GM13976 (cell line): ENCODE results near the gene CDKN2B-AS1.
A peak's percentile ranks its signal among the peaks of the same experiment; 100 is the strongest.
"Not testable (repeated sequence)": the region's sequence is repeated elsewhere in the genome, so short reads cannot be mapped to it uniquely, and the experiment has no call there.

Experiments used
- DNase-seq: peaks from one replicate; pipeline ENCODE4 v3.0.0; 2012; ENCODE audit warnings: low spot score
- in situ Hi-C: fragments of 300-500 bp; cut with MboI; formaldehyde crosslinking; loops from one replicate; pipeline ENCODE4 v1.12.0; 2022; ENCODE audit warnings: low sequenced_read_pairs, mixed read lengths, inconsistent platforms; ENCODE audit not compliant: unreplicated experiment
- TF ChIP-seq, protein P1 (sequence below): IDR thresholded peaks from 2 replicates; pipeline ENCODE4 v1.5.1; 2012; ENCODE audit warnings: borderline replicate concordance, mild to moderate bottlenecking; ENCODE audit not compliant: insufficient read depth; ENCODE audit errors: extremely low read depth, missing control alignments, control extremely low read depth

CDKN2B-AS1 gene

DNA sequence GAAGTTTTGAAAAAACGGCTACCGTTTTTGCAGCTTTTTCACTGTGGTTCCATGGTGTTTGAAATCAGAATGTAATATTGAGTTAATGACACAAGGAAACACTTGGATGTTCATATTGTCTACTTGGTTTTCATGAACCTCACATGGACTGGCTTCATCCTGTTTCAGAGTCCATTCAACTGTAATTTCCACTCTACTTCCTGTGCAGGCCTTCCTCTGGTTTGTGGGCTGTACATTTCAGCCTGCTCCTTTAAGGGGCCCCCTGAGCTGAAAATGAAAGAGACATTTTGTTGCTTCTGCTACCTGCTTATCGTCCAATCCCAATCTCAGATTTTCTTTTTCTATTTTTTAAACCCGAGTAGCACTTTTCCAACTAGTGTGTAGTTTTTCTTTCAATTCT is 56.3 kb downstream of the CDKN2B-AS1 start:
- DNase-seq = no peak
- in situ Hi-C loops = no loop called here

DNA sequence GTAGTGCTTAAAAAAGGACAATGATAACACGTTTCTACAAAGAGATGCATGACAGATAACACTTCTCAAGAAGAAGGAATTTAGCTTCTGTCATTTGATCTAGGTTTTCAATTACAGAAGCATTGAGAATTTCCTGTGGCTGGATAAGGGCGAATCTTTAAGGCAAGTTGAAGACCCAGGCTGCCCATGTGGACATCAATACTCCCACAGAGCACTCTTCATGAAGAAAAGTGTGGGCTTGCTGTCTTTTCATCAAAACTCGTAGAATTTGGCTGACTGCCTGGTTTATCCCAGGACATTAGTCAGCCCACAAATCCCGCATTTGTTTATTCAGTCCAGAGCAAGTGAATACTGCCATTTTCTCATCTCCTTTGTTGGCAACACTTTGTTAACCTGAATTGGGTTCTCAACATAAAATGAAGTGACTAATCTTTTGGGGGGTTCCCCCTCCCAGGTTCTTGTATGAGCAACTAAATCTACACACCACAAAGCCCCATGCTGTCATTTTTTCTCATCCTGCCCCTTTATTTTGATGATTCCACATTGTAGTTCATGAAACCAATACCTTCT is 57.9 kb downstream of the CDKN2B-AS1 start:
- TF ChIP-seq, protein P1, sequence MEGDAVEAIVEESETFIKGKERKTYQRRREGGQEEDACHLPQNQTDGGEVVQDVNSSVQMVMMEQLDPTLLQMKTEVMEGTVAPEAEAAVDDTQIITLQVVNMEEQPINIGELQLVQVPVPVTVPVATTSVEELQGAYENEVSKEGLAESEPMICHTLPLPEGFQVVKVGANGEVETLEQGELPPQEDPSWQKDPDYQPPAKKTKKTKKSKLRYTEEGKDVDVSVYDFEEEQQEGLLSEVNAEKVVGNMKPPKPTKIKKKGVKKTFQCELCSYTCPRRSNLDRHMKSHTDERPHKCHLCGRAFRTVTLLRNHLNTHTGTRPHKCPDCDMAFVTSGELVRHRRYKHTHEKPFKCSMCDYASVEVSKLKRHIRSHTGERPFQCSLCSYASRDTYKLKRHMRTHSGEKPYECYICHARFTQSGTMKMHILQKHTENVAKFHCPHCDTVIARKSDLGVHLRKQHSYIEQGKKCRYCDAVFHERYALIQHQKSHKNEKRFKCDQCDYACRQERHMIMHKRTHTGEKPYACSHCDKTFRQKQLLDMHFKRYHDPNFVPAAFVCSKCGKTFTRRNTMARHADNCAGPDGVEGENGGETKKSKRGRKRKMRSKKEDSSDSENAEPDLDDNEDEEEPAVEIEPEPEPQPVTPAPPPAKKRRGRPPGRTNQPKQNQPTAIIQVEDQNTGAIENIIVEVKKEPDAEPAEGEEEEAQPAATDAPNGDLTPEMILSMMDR = no peak
- in situ Hi-C loops = no loop called here
- DNase-seq = peak; percentile 19

More for the DNA sequence above, 56.3 kb downstream of the CDKN2B-AS1 start:
- TF ChIP-seq, protein P1 = no peak

DNA sequence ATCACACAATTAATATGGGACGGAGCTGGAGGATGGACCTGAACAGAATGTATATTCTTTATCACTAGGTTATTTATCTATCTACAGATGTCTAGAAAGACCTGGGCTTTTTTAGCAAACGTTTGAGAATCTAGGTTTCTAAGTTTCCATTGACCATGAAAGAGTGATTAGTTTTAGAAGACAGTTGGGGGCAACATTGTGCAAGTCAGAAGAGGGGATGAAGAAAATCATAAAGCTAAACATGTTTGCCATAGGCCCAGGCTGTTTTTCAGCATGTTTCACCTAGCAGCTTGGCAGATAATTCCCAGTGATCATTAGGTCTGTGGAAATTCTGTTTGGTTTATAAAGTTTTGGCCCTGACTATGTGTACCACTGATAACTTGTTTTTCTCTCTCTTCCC is 58.6 kb downstream of the CDKN2B-AS1 start:
- no peak for DNase-seq
- in situ Hi-C loops = no loop called here
- TF ChIP-seq, protein P1 = no peak

DNA sequence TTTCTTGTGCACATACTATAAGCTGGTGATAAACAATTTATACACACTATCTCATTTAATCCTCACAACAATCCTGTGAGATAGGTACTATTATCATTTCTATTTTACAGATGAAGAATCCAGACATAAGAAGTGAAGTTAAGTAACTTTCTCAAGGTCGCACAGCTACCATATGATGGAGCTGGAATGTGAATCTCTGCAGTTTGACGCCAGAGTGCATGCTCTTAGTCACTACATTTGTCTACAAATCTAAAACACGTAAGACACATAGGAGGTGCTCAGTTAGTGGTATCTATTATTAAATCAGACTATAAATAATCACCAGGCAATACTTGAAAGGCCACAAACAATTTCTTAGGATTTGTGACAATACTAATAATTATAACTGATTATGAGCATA is 59.5 kb downstream of the CDKN2B-AS1 start:
- in situ Hi-C loops = no loop called here
- no peak for DNase-seq
- TF ChIP-seq, protein P1 = no peak

DNA sequence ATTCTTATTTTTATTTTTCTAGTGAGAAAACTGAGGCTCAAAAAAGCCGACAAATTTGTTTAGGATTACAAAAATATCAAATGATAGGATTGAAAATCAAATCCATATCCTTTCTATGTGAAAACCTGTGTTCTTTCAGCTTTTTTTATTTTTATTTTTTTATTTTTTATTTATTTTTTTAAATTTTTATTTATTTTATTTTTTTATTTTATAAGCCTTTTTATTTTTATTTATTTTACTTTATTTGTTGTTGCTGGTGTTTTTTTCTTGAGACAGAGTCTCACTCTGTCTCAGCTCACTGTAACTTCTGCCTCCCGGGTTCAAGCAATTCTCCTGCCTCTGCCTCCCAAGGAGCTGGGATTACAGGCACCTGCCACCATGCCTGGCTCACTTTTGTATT is 59.9 kb downstream of the CDKN2B-AS1 start:
- in situ Hi-C loops = no loop called here
- TF ChIP-seq, protein P1 = no peak
- DNase-seq = no peak

DNA sequence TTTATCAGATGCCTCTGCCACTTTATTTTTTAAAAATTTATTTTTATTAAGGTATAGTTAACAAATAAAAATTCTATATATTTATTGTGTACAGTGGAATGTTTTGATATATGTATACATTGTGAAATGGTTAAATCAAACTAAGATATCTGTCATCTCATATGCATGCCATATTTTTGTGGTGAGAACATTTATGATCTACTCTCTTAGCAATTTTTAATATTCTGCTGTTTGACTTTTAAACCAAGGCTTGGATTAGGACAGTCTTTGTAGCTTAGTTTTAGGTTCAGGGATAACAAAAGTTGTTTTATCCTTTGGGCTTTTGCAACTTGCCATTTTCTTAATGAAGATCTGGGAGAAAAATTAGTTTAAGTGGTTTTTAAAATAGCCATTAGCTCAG is 60.5 kb downstream of the CDKN2B-AS1 start:
- TF ChIP-seq, protein P1 = no peak

DNA sequence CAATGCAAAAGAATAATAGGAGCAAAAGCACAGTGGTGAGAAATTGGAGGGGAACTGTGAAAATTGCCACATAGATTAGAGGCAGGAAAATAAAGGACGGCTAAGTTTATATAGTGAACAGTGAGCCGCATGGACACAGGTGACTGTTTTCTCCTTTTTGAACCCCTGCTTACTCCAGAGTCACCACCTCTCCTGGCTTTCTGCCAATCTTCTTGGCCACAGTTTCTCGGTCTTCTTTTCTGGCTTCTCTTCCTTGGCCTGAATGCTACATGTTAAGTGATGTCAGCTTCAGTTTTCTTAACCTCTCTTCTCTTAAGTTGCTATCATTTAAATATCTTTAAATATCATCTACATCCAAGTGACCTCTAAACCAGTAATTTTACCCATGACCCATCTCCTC is 61.8 kb downstream of the CDKN2B-AS1 start:
- no peak for DNase-seq
- TF ChIP-seq, protein P1 = no peak
- in situ Hi-C loops = no loop called here

More for the DNA sequence above, 60.5 kb downstream of the CDKN2B-AS1 start:
- DNase-seq = no peak
- in situ Hi-C loops = no loop called here

DNA sequence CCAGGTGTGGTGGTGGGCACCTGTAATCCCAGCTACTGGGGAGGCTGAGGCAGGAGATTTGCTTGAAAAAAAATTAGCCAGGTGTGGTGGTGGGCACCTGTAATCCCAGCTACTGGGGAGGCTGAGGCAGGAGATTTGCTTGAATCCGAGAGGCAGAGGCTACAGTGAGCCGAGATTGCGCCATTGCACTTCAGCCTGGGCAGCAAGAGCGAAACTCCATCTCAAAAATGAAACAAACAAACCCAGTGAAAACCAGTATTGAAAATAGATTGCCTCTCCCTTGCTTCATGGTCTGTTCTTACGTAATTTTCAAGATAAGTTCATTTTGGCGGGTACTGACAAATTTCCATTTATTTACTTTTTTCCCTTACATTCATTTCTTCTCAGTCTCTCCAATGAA is 63.4 kb downstream of the CDKN2B-AS1 start:
- in situ Hi-C loops, DNase-seq: not testable (repeated sequence)
